ENCODE measurements around the gene MYRFL.
A peak's percentile ranks its signal among the peaks of the same experiment; 100 is the strongest.
"Not testable (repeated sequence)": the region's sequence is repeated elsewhere in the genome, so short reads cannot be mapped to it uniquely, and the experiment has no call there.

Gene MYRFL

DNA sequence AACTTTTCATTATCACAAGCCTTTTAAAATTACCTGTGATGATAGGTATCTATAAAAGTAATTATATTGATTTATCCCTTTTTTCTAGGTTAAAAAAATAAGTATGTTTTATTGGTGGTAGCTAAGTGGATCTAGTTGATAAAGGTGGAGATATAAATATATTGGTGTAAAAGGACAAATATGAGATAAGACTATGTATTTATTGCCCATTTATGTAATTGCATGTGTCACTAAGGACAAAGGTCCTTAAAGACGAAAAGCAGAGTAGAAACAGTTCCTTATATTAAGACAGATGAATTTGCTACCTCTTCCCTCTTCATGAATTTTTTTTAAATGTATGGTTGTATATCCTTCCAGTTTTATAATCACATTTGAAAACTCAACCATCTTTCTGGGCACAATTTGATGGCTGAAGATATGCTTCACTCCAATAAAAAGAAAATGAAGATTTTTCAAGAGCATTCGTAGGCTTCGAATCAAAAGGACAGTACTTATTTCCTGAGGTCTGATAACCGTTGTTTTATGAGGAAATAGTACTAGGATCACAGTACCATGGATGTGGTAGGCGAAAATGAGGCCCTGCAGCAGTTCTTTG, at the start of gene MYRFL:
MYRFL (plus strand) TSS at position 262 of the 595 bp plus-strand sequence; CDS start at position 553, 291 bp downstream.
- no peak for DNase-seq (ENCODE audit: low read depth)
- TF ChIP-seq, protein P1, sequence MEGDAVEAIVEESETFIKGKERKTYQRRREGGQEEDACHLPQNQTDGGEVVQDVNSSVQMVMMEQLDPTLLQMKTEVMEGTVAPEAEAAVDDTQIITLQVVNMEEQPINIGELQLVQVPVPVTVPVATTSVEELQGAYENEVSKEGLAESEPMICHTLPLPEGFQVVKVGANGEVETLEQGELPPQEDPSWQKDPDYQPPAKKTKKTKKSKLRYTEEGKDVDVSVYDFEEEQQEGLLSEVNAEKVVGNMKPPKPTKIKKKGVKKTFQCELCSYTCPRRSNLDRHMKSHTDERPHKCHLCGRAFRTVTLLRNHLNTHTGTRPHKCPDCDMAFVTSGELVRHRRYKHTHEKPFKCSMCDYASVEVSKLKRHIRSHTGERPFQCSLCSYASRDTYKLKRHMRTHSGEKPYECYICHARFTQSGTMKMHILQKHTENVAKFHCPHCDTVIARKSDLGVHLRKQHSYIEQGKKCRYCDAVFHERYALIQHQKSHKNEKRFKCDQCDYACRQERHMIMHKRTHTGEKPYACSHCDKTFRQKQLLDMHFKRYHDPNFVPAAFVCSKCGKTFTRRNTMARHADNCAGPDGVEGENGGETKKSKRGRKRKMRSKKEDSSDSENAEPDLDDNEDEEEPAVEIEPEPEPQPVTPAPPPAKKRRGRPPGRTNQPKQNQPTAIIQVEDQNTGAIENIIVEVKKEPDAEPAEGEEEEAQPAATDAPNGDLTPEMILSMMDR (conservative IDR thresholded peaks at IDR 0.05; ENCODE audit: control insufficient read depth, insufficient read depth, low read depth, low read length): no peak
- no peak within 1 kb of the TSS for H3K4me3 ChIP-seq (ENCODE audit: control insufficient read depth, low read depth, low read length)

DNA sequence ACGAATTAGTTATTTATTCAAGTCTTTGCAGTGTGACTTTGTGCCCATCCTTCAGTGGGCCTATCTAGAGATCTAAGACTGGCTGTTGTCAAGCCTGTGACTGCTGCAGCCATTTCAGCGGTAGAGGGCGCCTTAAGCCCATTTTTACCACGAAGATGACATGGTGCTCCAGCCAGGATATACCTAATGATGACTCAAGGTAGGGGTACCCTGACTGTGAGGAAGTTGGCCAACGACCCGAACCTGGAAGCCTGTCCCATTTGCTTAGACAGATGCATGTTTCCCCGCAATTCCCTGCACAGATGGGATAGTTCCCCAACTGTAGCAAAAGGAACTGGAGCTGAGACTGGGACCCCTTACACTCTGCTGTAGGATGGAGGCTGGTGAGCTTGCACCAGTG, 45.1 kb upstream of the MYRFL start:
- no peak overlapping the region for H3K4me3 ChIP-seq (ENCODE audit: control insufficient read depth, low read depth, low read length)
- TF ChIP-seq, protein P1 (conservative IDR thresholded peaks at IDR 0.05; ENCODE audit: control insufficient read depth, insufficient read depth, low read depth, low read length): peak; percentile 67
- DNase-seq (ENCODE audit: low read depth): peak; percentile 59

DNA sequence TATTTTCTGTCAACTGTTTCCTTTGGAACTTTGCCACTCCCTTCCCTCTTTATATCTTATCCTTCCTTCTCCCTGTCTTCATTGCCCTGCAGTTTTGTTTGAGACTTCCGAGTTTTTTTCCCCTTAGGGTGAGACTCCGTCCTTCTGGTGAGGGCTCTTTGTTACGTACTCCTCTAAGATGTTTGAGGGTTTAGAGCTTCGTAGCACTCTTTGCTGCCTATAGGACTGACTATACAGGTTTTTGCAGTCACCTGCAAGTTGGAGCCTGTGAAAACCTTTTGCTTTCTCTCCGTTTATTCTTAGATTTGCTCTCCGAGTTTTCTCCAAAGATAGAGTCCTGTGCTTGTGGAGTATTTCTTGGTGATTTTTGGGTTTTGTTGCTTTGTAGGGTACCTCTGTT, 41.7 kb upstream of the MYRFL start:
- TF ChIP-seq, protein P1 (conservative IDR thresholded peaks at IDR 0.05; ENCODE audit: control insufficient read depth, insufficient read depth, low read depth, low read length): no peak
- DNase-seq (ENCODE audit: low read depth): no peak
- H3K4me3 ChIP-seq (ENCODE audit: control insufficient read depth, low read depth, low read length): no peak overlapping the region

DNA sequence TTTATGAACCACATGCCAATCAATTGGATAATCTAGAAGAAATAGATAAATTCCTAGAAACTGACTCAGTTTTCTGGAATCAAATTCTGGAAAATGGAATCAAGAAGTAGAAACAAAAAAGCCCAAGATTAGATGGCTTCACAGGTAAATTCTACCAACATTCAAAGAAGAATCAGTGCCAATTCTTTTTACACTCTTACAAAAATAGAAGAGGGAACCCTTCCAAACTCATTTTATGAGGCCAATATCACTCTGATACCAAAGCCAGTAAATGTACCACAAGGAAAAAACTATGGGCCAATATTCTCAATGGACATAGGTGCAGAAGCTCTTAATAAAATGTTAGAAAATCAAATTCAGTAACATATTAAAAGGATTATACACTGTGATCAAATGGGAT, 35.7 kb upstream of the MYRFL start:
- TF ChIP-seq, protein P1 (conservative IDR thresholded peaks at IDR 0.05; ENCODE audit: control insufficient read depth, insufficient read depth, low read depth, low read length): no peak
- no peak for DNase-seq (ENCODE audit: low read depth)
- no peak overlapping the region for H3K4me3 ChIP-seq (ENCODE audit: control insufficient read depth, low read depth, low read length)

DNA sequence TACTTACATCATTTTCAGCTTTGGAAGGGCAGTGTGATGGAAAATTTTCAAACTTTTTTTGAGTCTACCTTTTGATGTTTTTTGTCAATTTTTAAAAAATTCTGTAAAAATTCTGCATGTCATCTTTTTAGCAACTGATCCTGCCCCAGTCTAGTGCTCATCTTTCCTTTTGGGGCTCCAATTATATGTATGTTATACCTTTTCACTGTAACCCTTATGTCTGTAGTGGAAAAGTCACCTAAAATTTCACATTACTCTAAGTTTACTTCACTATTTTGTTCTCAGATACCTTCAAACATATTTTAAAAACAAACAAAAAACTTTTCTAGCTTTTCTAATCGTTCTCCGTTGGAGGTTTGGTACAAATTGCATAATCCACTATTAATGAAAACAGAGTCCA, 32.5 kb upstream of the MYRFL start:
- H3K4me3 ChIP-seq (ENCODE audit: control insufficient read depth, low read depth, low read length): no peak overlapping the region
- TF ChIP-seq, protein P1 (conservative IDR thresholded peaks at IDR 0.05; ENCODE audit: control insufficient read depth, insufficient read depth, low read depth, low read length): no peak
- DNase-seq (ENCODE audit: low read depth): no peak

DNA sequence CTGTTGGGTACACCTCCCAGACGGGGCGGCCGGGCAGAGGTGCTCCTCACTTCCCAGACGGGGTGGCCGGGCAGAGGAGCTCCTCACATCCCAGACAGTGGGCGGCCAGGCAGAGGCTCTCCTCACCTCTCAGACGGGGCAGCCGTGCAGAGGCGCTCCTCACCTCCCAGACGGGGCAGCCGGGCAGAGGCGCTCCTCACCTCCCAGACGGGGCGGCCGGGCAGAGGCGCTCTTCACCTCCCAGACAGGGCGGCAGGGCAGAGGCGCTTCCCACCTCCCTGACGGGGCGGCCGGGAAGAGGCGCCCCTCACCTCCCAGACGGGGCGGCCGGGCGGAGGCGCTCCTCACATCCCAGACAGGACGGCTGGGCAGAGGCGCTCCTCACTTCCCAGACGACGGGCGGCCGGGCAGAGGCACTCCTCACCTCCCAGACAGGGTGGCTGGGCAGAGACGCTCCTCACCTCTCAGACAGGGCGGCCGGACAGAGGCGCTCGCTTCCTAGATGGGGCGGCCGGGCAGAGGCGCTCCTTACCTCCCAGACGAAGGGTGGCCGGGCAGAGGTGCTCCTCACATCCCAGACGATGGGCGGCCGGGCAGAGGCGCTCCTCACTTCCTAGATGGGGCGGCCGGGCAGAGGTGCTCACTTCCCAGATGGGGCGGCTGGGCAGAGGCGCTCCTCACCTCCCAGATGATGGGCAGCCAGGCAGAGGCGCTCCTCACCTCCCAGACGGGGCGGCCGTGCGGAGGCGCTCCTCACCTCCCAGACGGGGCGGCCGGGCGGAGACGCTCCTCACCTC, 17.7 kb upstream of the MYRFL start:
- DNase-seq (ENCODE audit: low read depth): not testable (repeated sequence)

DNA sequence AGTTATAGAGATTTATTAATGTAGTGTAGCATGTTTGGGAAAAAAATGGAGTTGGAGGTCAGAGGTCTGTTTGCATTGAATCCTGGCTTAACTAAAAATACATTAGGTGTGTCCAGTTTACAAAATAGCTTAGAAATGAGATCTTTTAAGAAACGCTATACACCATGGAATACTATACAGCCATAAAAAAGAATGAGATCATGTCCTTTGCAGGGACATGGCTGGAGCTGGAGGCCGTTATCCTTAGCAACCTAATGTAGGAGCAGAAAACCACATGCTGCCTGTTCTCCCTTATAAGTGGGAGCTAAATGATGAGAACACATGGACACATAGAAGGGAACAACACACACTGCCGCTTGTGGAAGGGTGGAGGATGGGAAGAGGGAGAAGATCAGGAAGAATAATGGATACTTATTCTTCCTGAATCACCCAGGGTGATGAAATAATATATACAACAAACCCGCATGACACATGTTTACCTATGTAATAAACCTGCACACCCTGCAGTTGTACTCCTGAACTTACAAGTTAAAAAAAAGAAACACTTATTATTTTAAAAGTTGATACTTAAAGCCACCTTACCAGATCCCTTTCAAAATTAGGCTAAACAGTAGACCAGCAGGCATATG, 14.0 kb upstream of the MYRFL start:
- no peak for DNase-seq (ENCODE audit: low read depth)
- no peak overlapping the region for H3K4me3 ChIP-seq (ENCODE audit: control insufficient read depth, low read depth, low read length)
- TF ChIP-seq, protein P1 (conservative IDR thresholded peaks at IDR 0.05; ENCODE audit: control insufficient read depth, insufficient read depth, low read depth, low read length): no peak

More for the DNA sequence above, 17.7 kb upstream of the MYRFL start:
- H3K4me3 ChIP-seq (ENCODE audit: control insufficient read depth, low read depth, low read length): not testable (repeated sequence)
